GM10266 (cell line): ENCODE results near the gene PCNX2.

Experiments
- DNase-seq: peaks from one replicate; pipeline ENCODE4 v3.0.0; 2012; ENCODE audit errors: extremely low spot score
- CTCF ChIP-seq: IDR thresholded peaks from 2 replicates; pipeline ENCODE4 v1.5.1; 2012; ENCODE audit warnings: mild to moderate bottlenecking, low read depth; ENCODE audit not compliant: control insufficient read depth, insufficient read depth; ENCODE audit errors: missing control alignments

Gene PCNX2

GRCh38 chr1:233016798-233017197, 278.7 kb downstream of the PCNX2 start:
- no peak for DNase-seq

GRCh38 chr1:233015965-233016364, 279.6 kb downstream of the PCNX2 start:
- DNase-seq: no peak
- TF ChIP-seq CTCF: no peak

More at GRCh38 chr1:233016798-233017197, 278.7 kb downstream of the PCNX2 start:
- TF ChIP-seq CTCF: no peak

DNA sequence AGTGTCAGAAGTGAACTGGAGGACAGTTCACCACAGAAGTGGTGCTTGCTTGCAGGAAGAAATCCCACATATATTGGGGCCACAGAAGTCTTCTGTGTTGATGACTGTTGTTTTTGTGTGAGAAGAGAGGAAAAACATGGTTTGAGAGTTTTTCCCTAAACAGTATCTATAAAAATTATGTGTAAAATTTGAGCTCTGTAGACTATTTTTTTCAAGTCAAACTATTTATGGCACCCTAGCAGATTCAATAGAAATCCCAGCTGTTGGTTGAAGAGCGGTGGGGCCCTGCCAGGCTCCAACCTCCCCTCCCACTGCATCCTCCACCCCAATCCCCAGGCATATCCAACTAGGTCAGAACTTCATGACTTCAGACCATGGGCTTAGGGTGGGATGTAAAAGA, 283.5 kb downstream of the PCNX2 start:
- DNase-seq: no peak
- no peak for TF ChIP-seq CTCF

DNA sequence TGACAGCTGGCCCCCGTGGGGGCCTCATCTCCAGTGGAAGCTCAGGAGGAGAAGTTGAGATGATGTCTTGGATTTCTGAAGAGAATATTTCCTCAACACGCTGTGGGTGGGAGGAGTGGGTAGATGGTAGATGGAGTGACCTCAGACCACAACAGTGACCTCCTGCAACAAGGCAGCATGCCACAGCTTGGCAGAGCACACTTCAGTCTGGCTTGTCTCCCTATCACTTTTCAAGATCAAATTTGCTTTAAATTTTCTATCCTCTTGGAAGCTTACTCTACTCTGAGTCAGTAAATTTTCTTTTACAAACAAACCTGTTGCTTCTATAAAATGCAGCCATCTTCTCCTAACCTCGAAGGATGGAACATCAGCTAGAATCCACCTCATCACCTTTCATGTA, 285.4 kb downstream of the PCNX2 start:
- DNase-seq: no peak
- no peak for TF ChIP-seq CTCF

DNA sequence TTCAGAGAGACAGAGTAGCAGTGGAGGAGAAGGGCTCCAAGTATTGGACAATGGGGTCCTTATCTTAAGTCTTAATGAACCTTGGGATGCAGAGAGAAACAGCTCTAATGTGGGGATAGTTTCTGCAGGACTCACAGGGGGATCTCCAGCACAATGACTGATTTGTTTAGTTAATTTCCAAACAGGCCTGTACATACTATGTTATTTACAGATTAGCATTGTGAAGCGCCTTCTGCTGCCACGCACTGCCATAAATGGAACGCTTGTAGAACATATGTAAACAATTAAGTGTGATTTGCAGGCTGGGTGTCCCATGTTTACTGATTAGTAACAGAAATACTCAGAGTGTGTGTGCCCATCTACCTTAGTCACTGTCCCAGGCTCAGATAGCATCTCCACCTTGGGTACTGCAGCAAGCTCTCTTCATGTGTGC, 289.0 kb downstream of the PCNX2 start:
- no peak for DNase-seq
- no peak for TF ChIP-seq CTCF

DNA sequence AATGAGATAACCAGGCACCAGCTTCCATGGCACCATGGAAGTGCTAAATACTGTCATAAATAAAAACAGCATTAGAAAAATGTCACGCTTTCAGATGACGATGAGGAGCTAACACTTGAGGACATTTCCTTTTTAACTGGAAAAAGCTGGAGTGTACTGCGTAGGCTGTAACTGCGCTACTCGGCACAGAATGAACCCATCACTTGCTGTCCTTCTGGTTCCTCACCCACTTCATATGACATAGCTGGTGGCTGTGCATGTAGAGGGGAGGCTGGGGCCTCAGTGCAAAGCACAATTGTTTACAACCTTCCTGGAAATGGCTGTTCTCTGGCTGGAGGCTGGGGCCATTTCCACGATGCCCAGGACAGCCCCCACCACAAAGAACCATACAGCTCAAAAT, 289.4 kb downstream of the PCNX2 start:
- no peak for DNase-seq
- no peak for TF ChIP-seq CTCF

GRCh38 chr1:233005703-233006102, 289.8 kb downstream of the PCNX2 start:
- DNase-seq: no peak
- no peak for TF ChIP-seq CTCF
